Hepatocyte (in vitro differentiated cells): ENCODE measurements around the gene PDLIM4. TPM values are rescaled to one million over a fixed set of nuclear protein-coding genes. Genes with fewer than 3 reads are reported as not detected.
A peak's percentile ranks its signal among the peaks of the same experiment; 100 is the strongest.

Experiments used
- DNase-seq: peaks from one replicate; pipeline ENCODE4 v3.0.0-alpha.2; 2016; ENCODE audit warnings: low spot score
- H2AFZ ChIP-seq: fragments of 200-600 bp; sonication (generic); 2 replicates; pipeline ENCODE4 v1.6.0; 2016; ENCODE audit warnings: antibody characterized with exemption, mild to moderate bottlenecking
- H3K27ac ChIP-seq: fragments of 200-600 bp; sonication (generic); 2 replicates; pipeline ENCODE4 v1.5.1; 2016; ENCODE audit warnings: mild to moderate bottlenecking
- H3K27me3 ChIP-seq: fragments of 200-600 bp; sonication (generic); 2 replicates; pipeline ENCODE4 v1.6.1; 2016
- H3K36me3 ChIP-seq: fragments of 200-600 bp; sonication (generic); replicated peaks from 2 replicates; pipeline ENCODE4 v1.5.1; 2016; ENCODE audit warnings: low read depth; ENCODE audit not compliant: insufficient read depth
- H3K4me1 ChIP-seq: fragments of 200-600 bp; sonication (generic); 2 replicates; pipeline ENCODE4 v1.5.1; 2016; ENCODE audit warnings: mild to moderate bottlenecking, moderate library complexity; ENCODE audit not compliant: insufficient read depth
- H3K4me2 ChIP-seq: fragments of 200-600 bp; sonication (generic); 2 replicates; pipeline ENCODE4 v1.6.0; 2016
- H3K4me3 ChIP-seq: fragments of 200-600 bp; sonication (generic); 2 replicates; pipeline ENCODE4 v1.5.1; 2016; ENCODE audit warnings: mild to moderate bottlenecking
- H3K79me2 ChIP-seq: fragments of 200-600 bp; sonication (generic); 2 replicates; pipeline ENCODE4 v1.6.0; 2017; ENCODE audit warnings: mild to moderate bottlenecking
- H3K9me2 ChIP-seq: fragments of 200-600 bp; sonication (generic); replicated peaks from 2 replicates; pipeline ENCODE4 v1.6.0; 2017; ENCODE audit warnings: mild to moderate bottlenecking; ENCODE audit not compliant: insufficient read depth
- H3K9me3 ChIP-seq: fragments of 200-600 bp; sonication (generic); 2 replicates; pipeline ENCODE4 v1.5.1; 2016; ENCODE audit warnings: low read depth, mild to moderate bottlenecking
- H4K20me1 ChIP-seq: fragments of 200-600 bp; sonication (generic); 2 replicates; pipeline ENCODE4 v1.6.0; 2016; ENCODE audit warnings: mild to moderate bottlenecking; ENCODE audit not compliant: insufficient read depth, poor library complexity, severe bottlenecking
- EZH2 ChIP-seq: fragments of 200-600 bp; sonication (generic); IDR thresholded peaks from 2 replicates; pipeline ENCODE4 v1.6.1; 2016; ENCODE audit warnings: antibody characterized with exemption, mild to moderate bottlenecking, borderline replicate concordance
- EZH2phosphoT487 ChIP-seq: fragments of 200-600 bp; sonication (generic); IDR thresholded peaks from one replicate; pipeline ENCODE4 v1.6.1; 2018; ENCODE audit warnings: antibody characterized with exemption, mild to moderate bottlenecking, low read depth, moderate library complexity; ENCODE audit not compliant: unreplicated experiment, severe bottlenecking
- WGBS: methylation state at CpG from one replicate; pipeline ENCODE4 v1.1.6; 2016; ENCODE audit warnings: low lambda C conversion rate; ENCODE audit errors: missing lambda C conversion rate; 5-methylcytosine and 5-hydroxymethylcytosine counted together
- polyA plus RNA-seq: library from polyadenylated mRNA; unstranded; fragments of >200 nt; fragmentation: Nextera tagmentation; extraction: Ambion mirVana; gene quantifications from 2 replicates; pipeline ENCODE4 v1.2.1, GENCODE V29; 2016
- total RNA-seq: library from RNA; depleted of rRNA; stranded (reverse); fragments of >200 nt; gene quantifications from 2 replicates; pipeline ENCODE4 v1.2.3, GENCODE V29; 2014
- TF ChIP-seq, protein P1 (sequence below): fragments of 200-600 bp; sonication (generic); IDR thresholded peaks from 2 replicates; pipeline ENCODE4 v1.5.1; 2016; ENCODE audit warnings: antibody characterized with exemption, mild to moderate bottlenecking; ENCODE audit not compliant: poor library complexity

Gene PDLIM4
- total and polyA plus RNA-seq, 2 experiments from 2014 or later = 16.4 to 102 TPM

DNA sequence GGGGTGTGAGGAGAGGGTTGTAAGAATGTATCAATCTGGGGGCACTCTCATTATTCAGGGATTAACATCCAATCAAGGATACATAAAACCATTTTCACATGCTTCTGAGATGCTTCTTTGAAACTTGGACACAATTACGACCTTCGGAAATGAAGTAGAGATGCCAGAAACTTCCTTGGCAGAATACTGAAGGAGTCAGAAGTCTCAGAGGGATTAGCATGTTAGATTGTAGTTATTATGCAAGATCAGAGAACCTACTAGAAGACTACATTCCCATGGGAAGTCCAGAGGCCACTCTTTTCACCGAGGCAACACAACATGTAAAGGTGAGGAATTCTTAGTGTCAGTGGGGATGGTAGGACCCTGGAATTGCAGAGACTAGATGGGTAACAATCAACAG, 31.6 kb downstream of the PDLIM4 start:
- no peak overlapping the region for H3K4me3 ChIP-seq
- H3K9me3 ChIP-seq = no peaks in the 10 kb centered on the region
- H3K9me2 ChIP-seq = no peaks in the 10 kb centered on the region
- no peak overlapping the region for H3K4me2 ChIP-seq
- no peak for DNase-seq
- H3K27me3 ChIP-seq = no peaks in the 10 kb centered on the region
- no peak overlapping the region for H3K27ac ChIP-seq
- H4K20me1 ChIP-seq = no peaks in the 10 kb centered on the region
- peaks cover 9% of the 10 kb centered on the region for H3K4me1 ChIP-seq
- H3K79me2 ChIP-seq = no peaks in the 10 kb centered on the region
- WGBS = 86% methylated on average over 3 of the region's 3 CpGs
- TF ChIP-seq EZH2phosphoT487 (no peak), EZH2 (no peak)
- TF ChIP-seq, protein P1, sequence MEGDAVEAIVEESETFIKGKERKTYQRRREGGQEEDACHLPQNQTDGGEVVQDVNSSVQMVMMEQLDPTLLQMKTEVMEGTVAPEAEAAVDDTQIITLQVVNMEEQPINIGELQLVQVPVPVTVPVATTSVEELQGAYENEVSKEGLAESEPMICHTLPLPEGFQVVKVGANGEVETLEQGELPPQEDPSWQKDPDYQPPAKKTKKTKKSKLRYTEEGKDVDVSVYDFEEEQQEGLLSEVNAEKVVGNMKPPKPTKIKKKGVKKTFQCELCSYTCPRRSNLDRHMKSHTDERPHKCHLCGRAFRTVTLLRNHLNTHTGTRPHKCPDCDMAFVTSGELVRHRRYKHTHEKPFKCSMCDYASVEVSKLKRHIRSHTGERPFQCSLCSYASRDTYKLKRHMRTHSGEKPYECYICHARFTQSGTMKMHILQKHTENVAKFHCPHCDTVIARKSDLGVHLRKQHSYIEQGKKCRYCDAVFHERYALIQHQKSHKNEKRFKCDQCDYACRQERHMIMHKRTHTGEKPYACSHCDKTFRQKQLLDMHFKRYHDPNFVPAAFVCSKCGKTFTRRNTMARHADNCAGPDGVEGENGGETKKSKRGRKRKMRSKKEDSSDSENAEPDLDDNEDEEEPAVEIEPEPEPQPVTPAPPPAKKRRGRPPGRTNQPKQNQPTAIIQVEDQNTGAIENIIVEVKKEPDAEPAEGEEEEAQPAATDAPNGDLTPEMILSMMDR = no peak
- no peaks in the 10 kb centered on the region for H3K36me3 ChIP-seq
- H2AFZ ChIP-seq = no peak overlapping the region

DNA sequence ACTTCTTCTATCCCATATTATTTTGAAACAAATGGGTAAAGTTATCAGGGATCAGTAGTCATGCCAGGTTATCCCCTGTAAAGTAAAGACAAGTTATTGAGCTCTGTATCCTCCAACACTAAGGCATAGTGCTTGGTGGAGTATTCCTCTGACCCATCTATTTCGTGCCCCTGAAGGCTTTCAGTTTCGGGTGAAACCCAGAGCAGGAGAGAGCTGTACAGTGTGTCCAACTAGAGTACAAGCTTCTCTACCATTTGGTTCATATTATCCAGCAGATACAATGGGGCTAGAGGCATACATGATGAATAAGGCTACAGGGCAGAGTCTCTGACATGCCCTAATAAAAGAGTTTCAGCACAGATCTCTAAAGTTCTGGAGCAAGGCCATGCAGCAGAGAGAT, 33.5 kb downstream of the PDLIM4 start:
- Histone ChIP-seq H3K9me2 (no peaks in the 10 kb centered on the region), H3K27ac (no peak overlapping the region), H3K36me3 (no peaks in the 10 kb centered on the region), H3K4me2 (no peak overlapping the region), H3K4me1 (peaks cover 9% of the 10 kb centered on the region), H4K20me1 (no peaks in the 10 kb centered on the region), H3K79me2 (peaks cover 3% of the 10 kb centered on the region), H2AFZ (no peak overlapping the region), H3K9me3 (no peaks in the 10 kb centered on the region), H3K27me3 (no peaks in the 10 kb centered on the region), H3K4me3 (no peak overlapping the region)
- no peak for DNase-seq
- 86% methylated on average over 2 of the region's 2 CpGs for WGBS
- TF ChIP-seq EZH2 (no peak), EZH2phosphoT487 (no peak)
- TF ChIP-seq, protein P1 = no peak

DNA sequence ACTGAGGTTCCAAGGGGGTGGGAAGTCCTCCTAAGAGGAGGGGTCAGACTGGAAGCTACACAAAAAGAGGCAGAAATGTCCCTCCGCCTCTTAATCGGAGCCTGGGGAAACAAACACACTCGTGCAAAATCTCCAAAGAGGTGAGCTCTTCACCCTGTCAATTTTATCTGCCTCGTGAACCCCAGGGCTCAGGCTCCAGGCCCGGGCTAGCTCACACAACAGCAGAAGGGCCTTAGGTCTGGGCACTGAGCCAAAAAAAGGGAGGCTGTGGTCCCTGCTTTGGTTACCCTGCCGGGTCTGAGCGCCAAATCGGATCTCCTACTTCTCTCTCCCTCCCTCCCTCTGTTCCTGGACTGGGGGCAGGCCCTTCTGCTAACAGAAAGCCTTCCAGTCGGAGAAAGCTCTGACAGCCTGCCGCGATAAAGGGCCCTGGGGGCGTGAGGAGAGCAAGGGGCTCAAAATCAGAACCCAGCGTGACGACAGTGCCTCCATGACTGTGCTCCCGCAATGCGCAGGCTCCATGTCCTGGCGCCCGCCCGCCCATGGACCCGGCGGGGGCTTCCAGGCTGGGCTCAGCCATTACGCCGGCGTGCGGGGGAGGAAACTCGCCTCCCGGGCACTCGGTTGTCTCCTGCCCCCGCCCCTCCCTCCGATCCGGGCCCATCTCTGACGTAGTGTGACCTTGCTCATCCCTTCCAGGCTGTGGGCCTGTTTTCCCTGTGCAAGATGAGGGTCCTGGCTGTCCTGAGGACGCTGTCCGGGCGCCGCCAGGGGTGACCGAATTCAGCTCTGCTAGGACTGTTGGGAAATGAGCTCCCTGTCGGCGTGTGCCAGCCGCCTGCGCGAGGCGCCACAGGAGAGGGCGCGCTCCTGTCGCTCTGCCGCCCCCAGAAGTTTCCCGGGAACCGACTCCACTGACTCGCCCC, 35.8 kb downstream of the PDLIM4 start:
- Histone ChIP-seq H3K9me2 (no peaks in the 10 kb centered on the region), H3K27ac (peak overlapping the region; percentile 98), H2AFZ (peak overlapping the region; percentile 87), H3K79me2 (peaks cover 9% of the 10 kb centered on the region), H3K4me3 (peak overlapping the region; percentile 34), H3K4me2 (peak overlapping the region; percentile 94), H4K20me1 (no peaks in the 10 kb centered on the region), H3K27me3 (no peaks in the 10 kb centered on the region), H3K4me1 (peaks cover 9% of the 10 kb centered on the region), H3K9me3 (no peaks in the 10 kb centered on the region), H3K36me3 (no peaks in the 10 kb centered on the region)
- peak; percentile 93 for DNase-seq
- WGBS = 3% methylated on average over 33 of the region's 50 CpGs
- TF ChIP-seq, protein P1 = no peak
- TF ChIP-seq EZH2phosphoT487 = no peak
- TF ChIP-seq EZH2 = no peak
